ENCODE data around the gene DGKH.
"Not testable (repeated sequence)": the region's sequence is repeated elsewhere in the genome, so short reads cannot be mapped to it uniquely, and the experiment has no call there.

DGKH gene

DNA sequence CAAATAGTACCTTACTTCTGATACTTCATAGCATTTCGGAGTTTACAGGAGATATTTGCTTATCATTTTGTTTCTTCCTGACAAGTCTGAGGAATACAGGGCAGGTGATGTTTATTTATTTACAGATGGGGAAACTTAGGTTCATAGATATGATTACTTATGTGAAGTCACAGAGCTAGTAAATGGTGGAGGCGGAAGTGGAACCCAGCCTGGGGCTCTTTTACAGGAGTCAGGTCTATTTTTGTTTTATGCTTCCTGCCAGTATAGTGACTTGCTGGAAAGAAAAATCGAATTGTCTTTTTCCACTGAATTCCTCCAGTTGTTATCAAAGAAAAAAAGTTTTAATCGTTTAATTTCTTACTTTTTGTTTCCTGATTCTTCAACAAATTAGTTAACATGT lies 66.5 kb downstream of the DGKH start:
- no peak for DNase-seq

- DNase-seq = no peak
Measured at GRCh38 chr13:42116225-42116624, 67.8 kb downstream of the DGKH start.

DNA sequence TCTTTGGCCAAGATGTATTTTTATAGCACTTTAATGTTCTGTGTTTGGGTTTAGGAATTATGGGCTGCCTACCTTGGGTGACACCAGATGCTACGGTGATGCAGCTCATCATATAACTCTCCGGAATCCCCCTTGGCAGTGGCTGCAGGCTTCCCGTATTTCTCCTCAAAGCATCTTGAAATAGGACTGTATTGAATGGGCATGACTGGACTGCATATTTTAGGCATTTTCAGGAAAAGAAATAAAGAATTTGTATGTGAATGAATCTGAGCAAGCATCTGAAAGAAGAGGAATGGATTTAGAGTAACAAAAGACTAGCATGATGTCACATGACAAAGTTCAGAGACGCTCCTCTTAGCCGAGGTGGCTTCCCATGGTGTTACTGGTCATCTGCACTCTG lies 70.6 kb downstream of the DGKH start:
- no peak for DNase-seq

GRCh38 chr13:42119875-42120274 lies 71.4 kb downstream of the DGKH start:
- no peak for DNase-seq

DNA sequence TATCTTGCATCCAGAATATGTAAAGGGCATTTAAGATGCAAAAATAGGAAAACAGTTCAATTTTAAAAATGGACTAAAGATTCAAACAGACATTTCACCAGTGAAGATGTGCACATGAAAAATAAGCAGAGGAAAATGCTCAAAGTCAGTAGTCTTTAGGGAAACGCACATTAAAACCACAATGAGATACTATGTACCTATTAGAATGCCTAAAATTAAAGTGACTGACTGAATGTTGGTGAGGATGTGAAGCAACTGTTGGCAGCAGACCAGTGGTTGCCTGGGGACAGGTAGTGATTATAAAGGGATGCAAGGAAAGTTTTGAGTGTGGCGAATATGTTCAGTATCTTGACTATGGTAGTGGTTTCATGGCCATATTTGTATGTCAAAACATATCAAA lies 75.2 kb downstream of the DGKH start:
- no peak for DNase-seq

DNA sequence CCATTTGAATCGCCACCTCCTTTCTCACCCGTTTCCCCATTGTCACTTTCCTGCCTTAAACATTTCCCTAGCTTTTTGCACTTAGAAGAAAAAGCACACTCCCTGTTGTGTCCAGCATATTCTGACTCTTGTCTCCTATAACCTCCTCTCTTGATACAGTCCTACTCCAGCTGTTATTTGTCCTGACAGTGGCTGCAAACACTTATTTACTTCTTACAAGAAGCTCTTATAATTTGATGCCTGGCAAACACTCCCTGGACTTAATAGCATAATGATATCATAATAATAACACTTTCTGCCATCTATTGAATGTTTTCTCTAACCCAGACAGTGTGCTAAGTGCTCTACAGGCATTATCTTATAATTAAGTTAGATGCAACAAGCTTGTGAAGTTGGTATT lies 76.6 kb downstream of the DGKH start:
- DNase-seq = no peak

- no peak for DNase-seq
Measured at GRCh38 chr13:42127047-42127446, 78.6 kb downstream of the DGKH start.

- no peak for DNase-seq
Measured at GRCh38 chr13:42129033-42129432, 80.6 kb downstream of the DGKH start.

GRCh38 chr13:42136518-42136917 lies 88.1 kb downstream of the DGKH start:
- DNase-seq = no peak

DNA sequence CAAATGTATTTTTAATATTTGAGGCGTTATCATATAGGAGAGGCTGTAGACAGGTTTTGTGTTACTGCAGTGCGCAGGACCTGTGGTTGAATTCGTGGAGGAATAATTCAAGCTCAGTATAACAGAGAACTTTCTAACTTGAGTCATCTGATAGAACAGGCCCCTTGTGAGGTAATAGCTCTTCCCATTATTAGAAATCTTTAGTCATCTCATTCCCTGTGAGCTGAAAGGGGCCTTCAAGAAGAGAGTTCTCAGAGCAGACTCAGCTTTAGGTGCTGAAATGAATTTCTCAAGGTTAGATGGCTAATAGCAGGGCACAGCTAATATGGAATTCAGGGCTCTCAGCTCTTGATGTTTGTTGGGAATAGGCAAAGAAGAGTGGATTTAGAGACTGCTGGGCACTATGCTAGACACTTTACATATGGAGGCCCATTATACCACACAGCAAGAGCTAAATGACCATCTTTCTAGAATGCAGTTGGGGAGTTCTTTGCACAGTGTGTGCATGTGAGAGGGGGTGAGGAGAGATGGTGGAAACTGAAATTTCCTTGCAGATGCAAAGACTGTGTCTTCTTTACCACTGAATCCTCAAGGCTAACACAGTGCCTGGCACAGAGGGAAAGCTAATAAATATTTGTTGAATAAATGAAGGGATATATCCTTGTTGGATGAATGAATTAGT lies 89.5 kb downstream of the DGKH start:
- DNase-seq = no peak

- no peak for DNase-seq
Measured at GRCh38 chr13:42140494-42140893, 92.0 kb downstream of the DGKH start.

DNA sequence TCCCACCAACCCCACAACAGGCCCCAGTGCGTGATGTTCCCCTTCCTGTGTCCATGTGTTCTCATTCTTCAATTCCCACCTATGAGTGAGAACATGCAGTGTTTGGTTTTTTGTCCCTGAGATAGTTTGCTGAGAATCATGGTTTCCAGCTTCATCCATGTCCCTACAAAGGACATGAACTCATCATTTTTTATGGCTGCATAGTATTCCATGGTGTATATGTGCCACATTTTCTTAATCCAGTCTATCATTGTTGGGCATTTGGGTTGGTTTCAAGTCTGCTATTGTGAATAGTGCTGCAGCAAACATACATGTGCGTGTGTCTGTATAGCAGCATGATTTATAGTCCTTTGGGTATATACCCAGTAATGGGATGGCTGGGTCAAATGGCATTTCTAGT lies 92.6 kb downstream of the DGKH start:
- DNase-seq = not testable (repeated sequence)

- DNase-seq = no peak
Measured at GRCh38 chr13:42146359-42146758, 97.9 kb downstream of the DGKH start.

- DNase-seq = no peak
Measured at GRCh38 chr13:42148538-42148937, 100.1 kb downstream of the DGKH start.

GRCh38 chr13:42149136-42149535 lies 100.7 kb downstream of the DGKH start:
- DNase-seq = no peak

DNA sequence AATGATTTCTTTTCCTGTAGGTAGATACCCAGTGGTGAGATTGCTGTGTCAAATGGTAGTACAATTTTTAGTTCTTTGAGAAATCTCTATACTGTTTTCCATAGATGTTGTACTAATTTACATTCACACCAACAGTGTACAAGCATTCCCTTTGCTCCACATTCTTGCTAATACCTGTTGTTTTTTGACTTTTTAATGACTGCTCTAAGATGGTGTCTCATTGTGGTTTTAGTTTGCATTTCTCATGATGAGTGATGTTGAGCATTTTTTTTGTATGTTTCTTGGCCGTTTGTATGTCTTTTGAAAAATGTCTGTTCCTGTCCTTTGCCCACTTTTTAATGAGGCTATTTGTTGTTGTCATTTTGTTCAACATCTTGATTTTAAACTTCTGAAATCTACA lies 103.3 kb downstream of the DGKH start:
- no peak for DNase-seq

- DNase-seq = no peak
Measured at GRCh38 chr13:42152495-42152894, 104.0 kb downstream of the DGKH start.

DNA sequence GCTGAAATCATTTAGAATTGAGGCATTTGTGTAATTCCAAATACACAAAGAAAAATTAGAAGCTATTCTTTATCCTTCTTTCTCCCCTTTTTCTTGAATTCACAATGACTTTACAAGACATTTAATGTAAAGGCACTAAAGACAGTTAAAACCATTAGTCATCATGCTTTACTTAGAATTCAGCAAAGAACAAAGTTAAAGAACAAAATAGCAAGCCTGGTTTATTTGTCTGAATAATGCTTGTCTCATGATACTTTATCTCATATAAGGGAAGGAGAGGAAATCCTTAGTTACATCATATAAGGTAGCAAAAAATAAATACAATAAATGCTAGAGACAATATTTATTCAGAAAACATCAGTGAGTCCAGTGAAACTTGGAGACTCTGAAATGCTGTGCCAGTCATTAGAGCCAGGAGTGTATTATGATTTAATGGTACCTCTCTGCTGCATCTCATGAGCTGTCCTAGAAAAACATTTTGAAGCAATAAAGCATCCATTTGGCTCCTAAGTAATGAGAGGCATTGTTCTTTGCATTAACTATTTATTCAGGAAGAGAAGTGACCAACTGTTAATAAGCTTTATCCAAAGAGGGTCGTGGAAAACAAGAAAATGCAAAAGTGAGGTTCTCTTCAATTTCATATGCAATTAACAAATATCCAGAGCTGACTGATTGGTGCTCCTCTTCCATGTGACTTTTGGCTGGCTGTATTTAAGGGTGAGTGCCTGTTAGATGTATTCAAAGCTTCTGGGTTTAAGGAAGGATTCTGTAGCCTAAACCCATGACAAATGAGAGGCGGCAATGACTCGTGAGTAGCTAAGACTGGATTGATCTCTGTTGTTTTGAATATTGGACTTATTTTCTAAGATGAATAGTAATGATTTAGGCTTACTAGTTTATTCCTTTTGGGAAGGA lies 105.0 kb downstream of the DGKH start:
- DNase-seq = no peak

GRCh38 chr13:42155251-42155650 lies 106.8 kb downstream of the DGKH start:
- DNase-seq = no peak

GRCh38 chr13:42163338-42163737 lies 114.9 kb downstream of the DGKH start:
- DNase-seq = not testable (repeated sequence)

GRCh38 chr13:42163910-42164309 lies 115.5 kb downstream of the DGKH start:
- DNase-seq = not testable (repeated sequence)

GRCh38 chr13:42164557-42165125 lies 116.2 kb downstream of the DGKH start:
- DNase-seq = no peak

DNA sequence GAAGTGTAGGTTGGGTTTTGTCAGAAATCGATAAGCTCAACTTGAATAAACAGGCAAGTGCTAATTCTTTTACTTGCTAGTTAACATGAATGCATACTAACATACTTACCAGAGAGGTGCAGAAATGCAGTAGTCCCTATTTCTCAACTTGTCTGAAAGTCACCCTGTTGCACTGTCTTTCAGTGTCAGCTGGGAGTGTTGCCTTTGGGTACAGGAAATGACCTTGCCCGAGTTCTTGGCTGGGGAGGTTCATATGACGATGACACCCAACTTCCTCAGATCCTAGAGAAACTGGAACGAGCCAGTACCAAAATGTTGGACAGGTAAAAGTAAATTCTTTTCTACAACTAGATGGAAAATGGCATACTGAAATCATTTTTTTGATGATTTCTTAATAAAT lies 120.0 kb downstream of the DGKH start:
- DNase-seq = no peak

DNA sequence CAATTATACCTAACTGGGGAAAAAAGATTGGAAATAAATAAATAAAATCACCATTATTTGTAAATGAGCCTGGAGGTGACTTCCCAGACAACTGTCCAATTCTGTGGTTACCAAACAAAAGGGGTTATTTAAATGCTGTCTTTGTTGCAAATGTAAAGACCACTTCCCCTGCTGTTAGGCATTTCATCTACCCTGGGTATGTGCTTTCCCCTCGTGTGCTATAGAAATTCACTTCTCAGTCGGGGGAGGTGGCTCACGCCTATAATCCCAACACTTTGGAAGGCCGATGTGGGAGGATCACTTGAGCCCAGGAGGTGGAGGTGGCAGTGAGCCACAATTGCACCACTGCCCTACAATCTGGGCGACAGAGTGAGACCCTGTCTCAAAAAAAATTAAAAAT lies 121.6 kb downstream of the DGKH start:
- DNase-seq = no peak

All from NCI-H524 treated with DMSO at 0.1 percent for 48 hours (cell line).